ENCODE data around the gene SIN3B.
A peak's percentile ranks its signal among the peaks of the same experiment; 100 is the strongest.

The SIN3B gene

DNA sequence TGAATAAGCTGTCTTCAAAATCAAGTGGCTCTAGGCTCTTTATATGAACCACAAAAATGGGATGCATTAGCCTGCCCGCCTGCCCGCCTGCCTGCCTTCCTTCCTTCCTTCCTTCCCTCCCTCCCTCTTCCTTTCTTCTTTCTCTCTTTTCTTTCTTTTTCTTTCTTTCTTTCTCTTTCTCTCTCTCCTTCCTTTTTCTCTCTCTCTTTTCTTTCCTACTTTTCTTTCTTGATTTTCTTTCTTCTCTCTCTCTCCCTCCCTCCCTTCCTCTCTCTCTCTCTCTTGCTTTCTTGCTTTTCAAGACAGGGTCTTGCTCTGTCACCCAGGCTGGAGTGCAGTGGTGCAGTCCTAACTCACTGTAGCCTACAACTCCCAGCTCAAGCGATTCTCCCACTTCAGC is 86.5 kb downstream of the SIN3B start:
- Histone ChIP-seq H3K9me3 (peaks cover 60% of the 10 kb centered on the region), H4K20me1 (no peaks in the 10 kb centered on the region), H3K9ac (no peak overlapping the region), H3K4me1 (peaks cover 7% of the 10 kb centered on the region; the same call in 1 of the 2 replicates), H3K36me3 (peaks cover 34% of the 10 kb centered on the region), H3K4me2 (peak overlapping the region; percentile 12; the same call in 1 of the 2 replicates), H3K4me3 (no peak overlapping the region), H3K27ac (no peak overlapping the region), H3K27me3 (no peaks in the 10 kb centered on the region)
- TF ChIP-seq Cebpa-rat (IDR thresholded peaks at IDR 0.05), result no peak

DNA sequence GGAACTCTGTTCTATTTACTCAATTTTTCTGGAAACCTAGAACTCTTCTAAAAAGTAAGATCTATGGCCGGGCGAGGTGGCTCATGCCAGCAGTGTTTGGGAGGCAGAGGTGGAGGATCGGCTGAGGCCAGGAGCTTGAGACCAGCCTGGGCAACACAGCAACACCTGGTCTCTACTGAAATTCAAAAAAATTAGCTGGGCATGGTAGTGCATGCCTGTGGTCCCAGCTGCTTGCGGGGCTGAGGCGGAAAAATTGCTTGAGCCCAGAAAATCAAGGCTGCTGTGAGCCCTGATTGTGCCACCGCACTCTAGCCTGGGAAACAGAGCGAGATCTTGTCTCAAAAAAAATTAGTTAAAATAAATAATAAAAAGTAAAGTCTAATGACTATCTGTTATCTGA is 88.2 kb downstream of the SIN3B start:
- H3K27ac ChIP-seq, result no peak overlapping the region
- H3K27me3 ChIP-seq, result no peaks in the 10 kb centered on the region
- peaks cover 7% of the 10 kb centered on the region; the same call in 1 of the 2 replicates for H3K4me1 ChIP-seq
- H3K36me3 ChIP-seq, result peaks cover 30% of the 10 kb centered on the region
- no peak overlapping the region for H3K9ac ChIP-seq
- no peak overlapping the region for H3K4me2 ChIP-seq
- TF ChIP-seq Cebpa-rat (IDR thresholded peaks at IDR 0.05), result no peak
- H3K9me3 ChIP-seq, result peaks cover 43% of the 10 kb centered on the region
- no peak overlapping the region for H3K4me3 ChIP-seq
- no peaks in the 10 kb centered on the region for H4K20me1 ChIP-seq

DNA sequence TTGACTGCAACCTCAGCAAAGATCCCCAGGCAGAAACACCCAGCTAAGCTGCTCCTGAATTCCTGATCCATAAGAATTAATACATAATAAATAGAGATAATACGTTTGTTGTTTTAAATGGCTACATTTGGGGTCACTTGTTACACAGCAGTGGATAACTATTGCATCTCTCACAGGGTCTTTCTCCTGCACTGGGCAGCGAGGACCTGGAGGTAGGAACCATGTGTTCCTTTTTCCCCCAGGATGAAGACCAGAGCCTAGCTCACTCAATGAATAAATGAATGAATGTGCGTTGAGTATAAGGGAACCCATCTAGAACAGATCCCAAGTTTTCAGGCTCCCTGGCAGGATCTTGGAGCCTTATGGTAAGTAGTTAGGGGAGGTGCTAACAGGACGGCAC is 90.3 kb downstream of the SIN3B start:
- no peak for TF ChIP-seq Cebpa-rat (IDR thresholded peaks at IDR 0.05)
- Histone ChIP-seq H3K36me3 (peaks cover 12% of the 10 kb centered on the region; the same call in 1 of the 2 replicates), H3K9me3 (peaks cover 22% of the 10 kb centered on the region), H3K4me3 (no peak overlapping the region), H3K9ac (no peak overlapping the region), H3K27ac (no peak overlapping the region), H3K4me2 (no peak overlapping the region), H3K4me1 (peaks cover 7% of the 10 kb centered on the region; the same call in 1 of the 2 replicates), H3K27me3 (no peaks in the 10 kb centered on the region), H4K20me1 (no peaks in the 10 kb centered on the region)

DNA sequence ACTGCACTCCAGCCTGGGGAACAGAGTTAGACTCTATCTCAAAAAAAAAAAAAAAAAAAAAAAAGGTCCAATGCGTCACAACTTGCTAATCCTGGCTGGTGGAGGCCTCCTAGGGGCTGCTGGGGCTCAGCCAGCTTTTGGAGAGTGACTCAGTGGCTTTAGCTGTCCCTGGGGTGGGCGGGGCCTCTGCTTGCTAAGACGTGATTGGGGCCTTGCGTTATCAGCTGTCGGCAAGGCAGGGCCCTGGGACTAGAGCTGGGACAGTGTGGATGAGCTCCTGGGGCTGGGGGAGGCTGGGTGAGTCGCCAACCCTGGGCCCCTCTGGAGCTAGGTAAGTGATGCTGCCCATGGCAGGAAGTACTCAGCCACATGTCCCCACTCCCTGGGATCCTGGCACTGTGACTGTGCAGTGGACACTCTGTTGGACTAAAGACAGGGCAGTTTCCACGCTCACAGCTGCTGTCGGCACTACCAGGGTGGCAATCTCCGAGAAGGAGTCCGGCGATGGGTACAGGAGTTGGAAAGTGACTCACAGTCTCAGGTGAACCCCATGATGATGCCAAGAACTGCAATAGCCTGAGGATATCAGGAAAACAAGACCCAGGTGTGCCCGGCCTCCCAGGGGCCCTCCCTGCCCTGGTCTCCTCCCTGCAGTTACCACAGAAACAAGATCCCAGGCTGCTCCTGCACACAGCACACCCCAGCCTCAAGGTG is 91.8 kb downstream of the SIN3B start:
- Histone ChIP-seq H3K36me3 (peaks cover 7% of the 10 kb centered on the region; the same call in 1 of the 2 replicates), H3K9ac (no peak overlapping the region), H3K4me2 (no peak overlapping the region), H3K27ac (no peak overlapping the region), H3K9me3 (peaks cover 22% of the 10 kb centered on the region), H3K4me1 (peaks cover under 1% of the 10 kb centered on the region; the same call in 1 of the 2 replicates), H4K20me1 (no peaks in the 10 kb centered on the region), H3K4me3 (no peak overlapping the region), H3K27me3 (no peaks in the 10 kb centered on the region)
- no peak for TF ChIP-seq Cebpa-rat (IDR thresholded peaks at IDR 0.05)

DNA sequence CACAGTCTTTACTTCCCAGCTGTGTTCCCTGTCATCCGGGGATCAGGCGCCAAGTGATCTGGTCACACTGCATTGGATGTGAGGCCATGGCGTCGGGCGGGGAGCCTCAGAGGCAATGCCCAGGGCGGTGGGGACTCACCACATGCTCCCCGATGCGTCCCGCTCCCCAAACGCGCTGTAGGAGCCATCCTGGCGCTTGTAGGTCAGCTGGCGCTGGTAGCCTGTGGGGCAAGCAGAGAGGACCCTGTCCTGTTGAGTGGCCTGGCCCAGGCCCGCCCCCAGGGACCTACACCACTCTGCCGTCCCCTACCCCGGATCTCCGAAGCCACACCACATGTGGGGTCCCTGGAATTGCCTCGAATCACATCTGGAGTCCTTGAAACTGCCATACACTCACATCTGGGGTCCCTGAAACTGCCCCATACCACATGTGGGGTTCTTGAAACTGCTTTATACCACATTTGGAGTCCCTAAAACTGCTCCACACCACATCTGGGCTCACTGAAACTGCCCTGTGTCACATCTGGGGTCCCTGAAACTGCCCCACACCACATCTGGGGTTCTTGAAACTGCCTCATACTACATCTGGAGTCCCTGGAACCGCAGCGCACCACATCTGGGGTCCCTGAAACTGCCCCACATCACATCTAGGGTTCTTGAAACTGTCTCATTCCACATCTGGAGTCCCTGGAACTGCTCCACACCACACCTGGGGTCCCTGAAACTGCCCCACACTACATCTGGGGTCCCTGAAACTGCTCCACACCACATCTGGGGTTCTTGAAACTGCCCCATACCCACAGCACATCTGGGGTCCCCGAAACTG is 92.8 kb downstream of the SIN3B start:
- H4K20me1 ChIP-seq, result no peaks in the 10 kb centered on the region
- no peak overlapping the region for H3K9ac ChIP-seq
- H3K9me3 ChIP-seq, result peaks cover 32% of the 10 kb centered on the region
- H3K36me3 ChIP-seq, result peaks cover 7% of the 10 kb centered on the region; the same call in 1 of the 2 replicates
- TF ChIP-seq Cebpa-rat (IDR thresholded peaks at IDR 0.05), result no peak
- H3K4me1 ChIP-seq, result no peaks in the 10 kb centered on the region
- H3K27me3 ChIP-seq, result no peaks in the 10 kb centered on the region
- H3K4me3 ChIP-seq, result no peak overlapping the region
- H3K27ac ChIP-seq, result no peak overlapping the region
- no peak overlapping the region for H3K4me2 ChIP-seq

DNA sequence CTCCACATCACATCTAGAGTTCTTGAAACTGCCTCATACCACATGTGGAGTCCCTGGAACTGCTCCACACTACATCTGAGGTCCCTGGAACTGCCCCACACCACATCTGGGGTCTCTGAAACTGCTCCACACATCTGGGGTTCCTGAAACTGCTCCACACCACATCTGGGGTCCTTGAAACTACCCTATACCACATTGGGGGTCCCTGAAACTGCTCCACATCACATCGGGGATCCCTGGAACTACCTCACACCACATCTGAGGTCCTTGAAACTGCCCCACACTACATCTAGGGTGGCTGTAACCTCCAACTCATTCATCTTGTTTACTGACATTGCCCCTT is 93.4 kb downstream of the SIN3B start:
- H3K9me3 ChIP-seq, result peaks cover 38% of the 10 kb centered on the region
- no peaks in the 10 kb centered on the region for H3K27me3 ChIP-seq
- no peaks in the 10 kb centered on the region for H3K4me1 ChIP-seq
- H4K20me1 ChIP-seq, result no peaks in the 10 kb centered on the region
- H3K4me2 ChIP-seq, result no peak overlapping the region
- H3K36me3 ChIP-seq, result peaks cover 10% of the 10 kb centered on the region; the same call in 1 of the 2 replicates
- TF ChIP-seq Cebpa-rat (IDR thresholded peaks at IDR 0.05), result no peak
- H3K4me3 ChIP-seq, result no peak overlapping the region
- no peak overlapping the region for H3K9ac ChIP-seq
- H3K27ac ChIP-seq, result no peak overlapping the region

DNA sequence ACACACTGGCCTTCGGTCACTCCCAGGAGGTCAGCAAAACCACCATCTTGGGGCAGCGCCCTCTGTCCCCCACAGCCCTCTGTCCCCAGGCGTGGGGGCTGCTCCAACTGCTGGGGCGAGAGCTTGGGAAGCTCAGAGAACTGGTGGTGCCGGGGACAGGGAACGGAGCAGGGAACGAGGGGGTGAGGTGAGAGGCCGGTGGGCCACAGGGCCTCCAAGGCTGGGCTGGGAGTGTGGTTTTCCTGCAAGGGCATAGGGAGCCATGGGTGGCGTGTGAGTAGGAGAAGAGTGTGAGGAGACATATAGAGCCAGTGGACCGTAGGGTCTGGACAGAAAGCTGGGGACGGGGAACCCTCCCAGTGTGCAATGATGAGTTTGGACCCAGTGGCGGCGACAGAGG is 93.8 kb downstream of the SIN3B start:
- H3K27me3 ChIP-seq, result no peaks in the 10 kb centered on the region
- H3K27ac ChIP-seq, result no peak overlapping the region
- no peak overlapping the region for H3K4me2 ChIP-seq

DNA sequence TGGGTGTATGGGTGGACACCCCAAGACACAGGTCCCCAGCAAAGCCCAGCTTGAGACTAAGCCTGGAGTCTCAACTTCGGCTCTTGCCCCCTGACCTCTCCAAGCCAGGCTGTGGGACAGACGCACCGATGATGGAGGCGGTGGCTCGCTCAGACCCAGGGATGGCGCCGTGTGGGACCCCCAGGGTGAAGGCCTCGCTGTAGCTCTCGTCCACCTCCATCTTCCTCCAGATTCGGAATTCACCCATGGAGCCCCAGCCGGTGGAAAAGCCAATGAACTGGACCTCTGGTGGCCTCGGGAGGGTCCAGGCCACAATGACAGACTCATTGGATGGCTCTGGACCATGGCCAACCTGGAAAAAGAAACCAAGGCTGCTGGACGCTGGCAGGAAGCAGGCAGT is 98.7 kb downstream of the SIN3B start:
- TF ChIP-seq Cebpa-rat (IDR thresholded peaks at IDR 0.05), result no peak
- Histone ChIP-seq H3K27me3 (no peaks in the 10 kb centered on the region), H3K4me3 (no peak overlapping the region), H3K4me1 (no peaks in the 10 kb centered on the region), H3K4me2 (no peak overlapping the region), H3K9me3 (peaks cover 79% of the 10 kb centered on the region), H4K20me1 (no peaks in the 10 kb centered on the region), H3K27ac (no peak overlapping the region), H3K9ac (no peak overlapping the region), H3K36me3 (peaks cover 11% of the 10 kb centered on the region; the same call in 1 of the 2 replicates)

More for the DNA sequence above, 93.8 kb downstream of the SIN3B start:
- Histone ChIP-seq H3K9ac (no peak overlapping the region), H3K9me3 (peaks cover 42% of the 10 kb centered on the region), H4K20me1 (no peaks in the 10 kb centered on the region), H3K4me3 (no peak overlapping the region), H3K4me1 (no peaks in the 10 kb centered on the region), H3K36me3 (peaks cover 14% of the 10 kb centered on the region; the same call in 1 of the 2 replicates)
- no peak for TF ChIP-seq Cebpa-rat (IDR thresholded peaks at IDR 0.05)

DNA sequence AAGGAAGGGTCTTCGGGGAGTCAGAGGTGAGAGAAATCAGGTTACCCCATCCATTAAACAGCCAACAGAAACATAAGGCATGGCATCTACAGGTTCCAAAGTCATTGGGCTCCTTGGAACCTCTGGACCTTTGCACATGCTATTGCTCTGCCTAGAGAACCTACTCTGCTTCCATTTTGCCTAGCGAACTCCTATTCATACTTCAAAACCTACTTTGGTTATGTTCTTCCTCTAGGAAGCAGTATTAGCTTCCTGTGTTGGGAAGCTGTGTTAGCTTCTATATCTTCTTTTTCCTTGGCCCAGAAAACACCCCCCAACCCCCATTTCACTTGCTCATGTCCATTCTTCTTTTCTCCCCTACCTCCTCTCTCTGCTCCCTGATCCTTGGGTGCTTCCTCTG is 99.2 kb downstream of the SIN3B start:
- Histone ChIP-seq H3K4me2 (no peak overlapping the region), H3K27me3 (no peaks in the 10 kb centered on the region), H3K9ac (no peak overlapping the region), H4K20me1 (no peaks in the 10 kb centered on the region), H3K27ac (no peak overlapping the region), H3K36me3 (peaks cover 11% of the 10 kb centered on the region; the same call in 1 of the 2 replicates), H3K4me1 (no peaks in the 10 kb centered on the region), H3K4me3 (no peak overlapping the region), H3K9me3 (peaks cover 82% of the 10 kb centered on the region)
- no peak for TF ChIP-seq Cebpa-rat (IDR thresholded peaks at IDR 0.05)

DNA sequence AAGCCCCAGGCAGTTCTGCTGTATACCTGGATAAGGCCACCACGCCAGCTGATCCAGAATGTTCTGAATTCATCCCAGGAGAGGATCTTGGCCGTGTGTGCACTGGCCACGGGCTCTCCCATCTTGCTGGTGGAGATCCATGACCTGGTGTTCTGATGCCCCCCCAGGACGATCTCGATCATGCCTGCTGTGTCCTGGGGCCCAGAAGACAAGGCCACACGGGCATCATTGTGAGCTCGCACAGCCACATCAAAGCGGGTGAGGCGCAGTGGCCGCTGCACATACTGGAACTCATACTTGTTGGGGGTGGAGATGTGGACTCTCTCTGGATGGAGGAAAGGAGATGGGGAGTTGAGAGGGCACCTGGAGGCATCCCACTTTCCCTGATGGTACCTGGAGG is 99.7 kb downstream of the SIN3B start:
- peaks cover 11% of the 10 kb centered on the region; the same call in 1 of the 2 replicates for H3K36me3 ChIP-seq
- no peak overlapping the region for H3K27ac ChIP-seq
- TF ChIP-seq Cebpa-rat (IDR thresholded peaks at IDR 0.05), result no peak
- H3K4me1 ChIP-seq, result no peaks in the 10 kb centered on the region
- no peaks in the 10 kb centered on the region for H4K20me1 ChIP-seq
- H3K9ac ChIP-seq, result no peak overlapping the region
- H3K4me2 ChIP-seq, result no peak overlapping the region
- no peaks in the 10 kb centered on the region for H3K27me3 ChIP-seq
- H3K4me3 ChIP-seq, result no peak overlapping the region
- H3K9me3 ChIP-seq, result peaks cover 88% of the 10 kb centered on the region

All from BLaER1 (cell line).